Stimulated activated naive CD8-positive, alpha-beta T cell treated with anti-CD3 and anti-CD28 coated beads, Interleukin-15, amount 100 ng/mL, for 72 hours (primary cell): ENCODE measurements around the gene CBX1.

Source experiments
- ATAC-seq: fragments of 150-1000 bp; cut with Tn5 transposase; 2 replicates; pipeline ENCODE4 v1.10.0; 2021; ENCODE audit warnings: mild to moderate bottlenecking, moderate library complexity
- DNase-seq, 2 donors: peaks; one replicate each; pipeline ENCODE4 v3.0.0; 2021 to 2022
- H3K27ac Mint-ChIP-seq, 2 donors: one replicate each; pipeline ENCODE4 v1.8.0; 2022; ENCODE audit warnings: mild to moderate bottlenecking in 2 of 2, mixed read lengths in 2 of 2, moderate library complexity in 2 of 2
- H3K27me3 Mint-ChIP-seq: one replicate; pipeline ENCODE4 v1.8.0; 2022; ENCODE audit warnings: mixed read lengths
- H3K4me1 Mint-ChIP-seq: one replicate; pipeline ENCODE4 v1.8.0; 2022; ENCODE audit warnings: mild to moderate bottlenecking, mixed read lengths
- H3K4me3 Mint-ChIP-seq, 2 donors: one replicate each; pipeline ENCODE4 v1.8.0; 2022; ENCODE audit warnings: mild to moderate bottlenecking in 2 of 2, mixed read lengths in 2 of 2, moderate library complexity in 1 of 2
- H3K9me3 Mint-ChIP-seq, 2 donors: one replicate each; pipeline ENCODE4 v1.8.0; 2022; ENCODE audit warnings: mixed read lengths in 2 of 2

CBX1 gene

GRCh38 chr17:48128400-48128799 is 27.1 kb upstream of the CBX1 start:
- no peaks in the 10 kb centered on the region for H3K4me1 Mint-ChIP-seq
- no peaks in the 10 kb centered on the region for H3K9me3 Mint-ChIP-seq
- H3K4me3 Mint-ChIP-seq: no peak overlapping the region
- ATAC-seq (no peak), DNase-seq (no peak)
- peak overlapping the region in 1 of 2 donors; percentile 28 for H3K27ac Mint-ChIP-seq
- no peaks in the 10 kb centered on the region for H3K27me3 Mint-ChIP-seq

GRCh38 chr17:48127371-48128051 is 26.2 kb upstream of the CBX1 start:
- no peak for DNase-seq
- H3K27me3 Mint-ChIP-seq: no peaks in the 10 kb centered on the region

GRCh38 chr17:48126532-48126850 is 25.2 kb upstream of the CBX1 start:
- H3K27me3 Mint-ChIP-seq: no peaks in the 10 kb centered on the region
- H3K27ac Mint-ChIP-seq: no peak overlapping the region
- no peaks in the 10 kb centered on the region for H3K9me3 Mint-ChIP-seq
- ATAC-seq (no peak), DNase-seq (no peak)
- H3K4me3 Mint-ChIP-seq: no peak overlapping the region
- no peaks in the 10 kb centered on the region for H3K4me1 Mint-ChIP-seq

More at GRCh38 chr17:48127371-48128051, 26.2 kb upstream of the CBX1 start:
- ATAC-seq: no peak
- H3K4me1 Mint-ChIP-seq: no peaks in the 10 kb centered on the region
- no peak overlapping the region for H3K4me3 Mint-ChIP-seq
- no peak overlapping the region for H3K27ac Mint-ChIP-seq
- H3K9me3 Mint-ChIP-seq: no peaks in the 10 kb centered on the region

GRCh38 chr17:48125829-48126531 is 24.7 kb upstream of the CBX1 start:
- no peak overlapping the region for H3K4me3 Mint-ChIP-seq
- no peak overlapping the region for H3K27ac Mint-ChIP-seq
- ATAC-seq (no peak), DNase-seq (no peak)
- no peaks in the 10 kb centered on the region for H3K27me3 Mint-ChIP-seq
- peaks cover 4% of the 10 kb centered on the region for H3K4me1 Mint-ChIP-seq
- H3K9me3 Mint-ChIP-seq: no peaks in the 10 kb centered on the region

- Mint-ChIP-seq H3K4me3 (no peak overlapping the region), H3K9me3 (no peaks in the 10 kb centered on the region), H3K4me1 (peaks cover 5% of the 10 kb centered on the region), H3K27ac (peak overlapping the region in 1 of 2 donors; percentile 38), H3K27me3 (no peaks in the 10 kb centered on the region)
- no peak for ATAC-seq
- DNase-seq: no peak
Measured at GRCh38 chr17:48123776-48124388, 22.6 kb upstream of the CBX1 start.

GRCh38 chr17:48123111-48123510 is 21.8 kb upstream of the CBX1 start:
- Mint-ChIP-seq H3K4me1 (peaks cover 5% of the 10 kb centered on the region), H3K27ac (peak overlapping the region in 1 of 2 donors; percentile 38), H3K27me3 (no peaks in the 10 kb centered on the region), H3K9me3 (no peaks in the 10 kb centered on the region), H3K4me3 (no peak overlapping the region)
- DNase-seq (no peak), ATAC-seq (no peak)

GRCh38 chr17:48122665-48123045 is 21.4 kb upstream of the CBX1 start:
- peak overlapping the region; percentile 3 to 85 for H3K27ac Mint-ChIP-seq
- no peak for ATAC-seq
- no peak overlapping the region for H3K4me3 Mint-ChIP-seq

GRCh38 chr17:48121923-48122664 is 20.8 kb upstream of the CBX1 start:
- H3K4me1 Mint-ChIP-seq: peaks cover 5% of the 10 kb centered on the region
- no peak for ATAC-seq
- H3K9me3 Mint-ChIP-seq: no peaks in the 10 kb centered on the region
- no peaks in the 10 kb centered on the region for H3K27me3 Mint-ChIP-seq
- H3K4me3 Mint-ChIP-seq: no peak overlapping the region
- DNase-seq: no peak
- peak overlapping the region; percentile 19 to 85 for H3K27ac Mint-ChIP-seq

More at GRCh38 chr17:48122665-48123045, 21.4 kb upstream of the CBX1 start:
- Mint-ChIP-seq H3K4me1 (peaks cover 5% of the 10 kb centered on the region), H3K9me3 (no peaks in the 10 kb centered on the region), H3K27me3 (no peaks in the 10 kb centered on the region)
- no peak for DNase-seq

GRCh38 chr17:48113201-48113676 is 12.0 kb upstream of the CBX1 start:
- Mint-ChIP-seq H3K4me1 (peaks cover 55% of the 10 kb centered on the region), H3K27me3 (no peaks in the 10 kb centered on the region), H3K27ac (peak overlapping the region; percentile 81 to 85), H3K9me3 (peaks cover 6 to 7% of the 10 kb centered on the region in 2 donors), H3K4me3 (peak overlapping the region; percentile 53 to 66)
- DNase-seq: peak; percentile 33 to 58
- ATAC-seq: peak; percentile 82

GRCh38 chr17:48111937-48112241 is 10.6 kb upstream of the CBX1 start:
- no peaks in the 10 kb centered on the region for H3K27me3 Mint-ChIP-seq
- H3K9me3 Mint-ChIP-seq: peaks cover 6 to 7% of the 10 kb centered on the region in 2 donors
- H3K4me1 Mint-ChIP-seq: peaks cover 56% of the 10 kb centered on the region
- ATAC-seq: no peak
- peak overlapping the region in 1 of 2 donors; percentile 88 for H3K27ac Mint-ChIP-seq
- H3K4me3 Mint-ChIP-seq: peak overlapping the region; percentile 63 to 77
- DNase-seq: no peak

- H3K4me1 Mint-ChIP-seq: peaks cover 61% of the 10 kb centered on the region
- H3K9me3 Mint-ChIP-seq: peaks cover 6 to 7% of the 10 kb centered on the region in 2 donors
- DNase-seq: no peak
- peak overlapping the region; percentile 63 to 69 for H3K4me3 Mint-ChIP-seq
- peak overlapping the region; percentile 12 to 90 for H3K27ac Mint-ChIP-seq
- ATAC-seq: no peak
- no peaks in the 10 kb centered on the region for H3K27me3 Mint-ChIP-seq
Measured at GRCh38 chr17:48110761-48111160, 9.5 kb upstream of the CBX1 start.

- Mint-ChIP-seq H3K27ac (peak within 1 kb of the TSS; percentile 95 to 97), H3K9me3 (peaks cover 13 to 18% of the 10 kb centered on the region in 2 donors), H3K4me1 (peaks cover 68% of the 10 kb centered on the region), H3K4me3 (peak within 1 kb of the TSS; percentile 90 to 95), H3K27me3 (no peaks in the 10 kb centered on the region)
- ATAC-seq (peak; percentile 92), DNase-seq (peak; percentile 91 to 92)
Measured at GRCh38 chr17:48107137-48108055, 6.1 kb upstream of the CBX1 start, which contains the start of gene SNX11. Gene SNX11 (plus strand): TSS chr17:48107766. CDS start chr17:48112044, 4,278 bp downstream.

- peaks cover 10 to 14% of the 10 kb centered on the region in 2 donors for H3K9me3 Mint-ChIP-seq
- peak overlapping the region; percentile 90 to 95 for H3K4me3 Mint-ChIP-seq
- H3K4me1 Mint-ChIP-seq: peaks cover 66% of the 10 kb centered on the region
- peak overlapping the region in 1 of 2 donors; percentile 95 for H3K27ac Mint-ChIP-seq
- H3K27me3 Mint-ChIP-seq: no peaks in the 10 kb centered on the region
- ATAC-seq (no peak), DNase-seq (no peak)
Measured at GRCh38 chr17:48106802-48107136, 5.5 kb upstream of the CBX1 start.

- no peaks in the 10 kb centered on the region for H3K27me3 Mint-ChIP-seq
- no peak overlapping the region for H3K4me3 Mint-ChIP-seq
- DNase-seq (no peak), ATAC-seq (no peak)
- H3K9me3 Mint-ChIP-seq: peaks cover 9 to 11% of the 10 kb centered on the region in 2 donors
- peaks cover 64% of the 10 kb centered on the region for H3K4me1 Mint-ChIP-seq
- peak overlapping the region in 1 of 2 donors; percentile 78 for H3K27ac Mint-ChIP-seq
Measured at GRCh38 chr17:48104440-48104839, 3.2 kb upstream of the CBX1 start.
